Stimulated activated effector memory CD8-positive, alpha-beta T cell treated with anti-CD3 and anti-CD28 coated beads, Interleukin-12 subunit alpha, Interleukin-12 subunit beta, amount 100 ng/mL, for 72 hours (primary cell): ENCODE results near the gene CATSPER3.
A peak's percentile ranks its signal among the peaks of the same experiment; 100 is the strongest.

Experiments used
- ATAC-seq: fragments of 150-1000 bp; cut with Tn5 transposase; 2 replicates; pipeline ENCODE4 v1.10.0; 2021
- DNase-seq, 2 donors: peaks; one replicate each; pipeline ENCODE4 v3.0.0; 2021 to 2022; ENCODE audit warnings: low spot score in 2 of 2
- H3K27ac Mint-ChIP-seq: one replicate; pipeline ENCODE4 v1.8.0; 2022; ENCODE audit warnings: mild to moderate bottlenecking, mixed read lengths
- H3K36me3 Mint-ChIP-seq: one replicate; pipeline ENCODE4 v1.8.0; 2022; ENCODE audit warnings: mild to moderate bottlenecking, mixed read lengths
- H3K4me1 Mint-ChIP-seq: one replicate; pipeline ENCODE4 v1.8.0; 2022; ENCODE audit warnings: mixed read lengths
- H3K4me3 Mint-ChIP-seq: one replicate; pipeline ENCODE4 v1.8.0; 2022; ENCODE audit warnings: mild to moderate bottlenecking, mixed read lengths
- H3K9me3 Mint-ChIP-seq: one replicate; pipeline ENCODE4 v1.8.0; 2022; ENCODE audit warnings: mixed read lengths

Gene CATSPER3

GRCh38 chr5:135012951-135013391, 45.3 kb downstream of the CATSPER3 start:
- Mint-ChIP-seq H3K36me3 (no peaks in the 10 kb centered on the region), H3K4me1 (no peaks in the 10 kb centered on the region), H3K27ac (no peak overlapping the region), H3K4me3 (no peak overlapping the region), H3K9me3 (no peaks in the 10 kb centered on the region)
- ATAC-seq (no peak), DNase-seq (no peak)

- H3K36me3 Mint-ChIP-seq = no peaks in the 10 kb centered on the region
- DNase-seq = no peak
These were observed 45.7 kb downstream of the CATSPER3 start for GRCh38 chr5:135013445-135013844.

GRCh38 chr5:135013947-135014570, 46.4 kb downstream of the CATSPER3 start:
- Mint-ChIP-seq H3K4me3 (no peak overlapping the region), H3K4me1 (no peaks in the 10 kb centered on the region), H3K9me3 (no peaks in the 10 kb centered on the region), H3K27ac (peak overlapping the region; percentile 38), H3K36me3 (no peaks in the 10 kb centered on the region)
- ATAC-seq (no peak), DNase-seq (no peak)

More at GRCh38 chr5:135013445-135013844, 45.7 kb downstream of the CATSPER3 start:
- no peak overlapping the region for H3K4me3 Mint-ChIP-seq
- H3K9me3 Mint-ChIP-seq = no peaks in the 10 kb centered on the region
- peak overlapping the region; percentile 38 for H3K27ac Mint-ChIP-seq
- ATAC-seq = no peak
- H3K4me1 Mint-ChIP-seq = no peaks in the 10 kb centered on the region

GRCh38 chr5:135015942-135016341, 48.2 kb downstream of the CATSPER3 start:
- Mint-ChIP-seq H3K4me1 (no peaks in the 10 kb centered on the region), H3K4me3 (no peak overlapping the region), H3K27ac (no peak overlapping the region), H3K36me3 (no peaks in the 10 kb centered on the region), H3K9me3 (no peaks in the 10 kb centered on the region)
- ATAC-seq (no peak), DNase-seq (no peak)

GRCh38 chr5:135016861-135017290, 49.2 kb downstream of the CATSPER3 start:
- ATAC-seq (no peak), DNase-seq (no peak)
- Mint-ChIP-seq H3K27ac (no peak overlapping the region), H3K4me1 (no peaks in the 10 kb centered on the region), H3K36me3 (no peaks in the 10 kb centered on the region), H3K9me3 (no peaks in the 10 kb centered on the region), H3K4me3 (no peak overlapping the region)

GRCh38 chr5:135018457-135018856, 50.8 kb downstream of the CATSPER3 start:
- no peak overlapping the region for H3K27ac Mint-ChIP-seq
- no peak for DNase-seq
- no peak for ATAC-seq
- H3K4me3 Mint-ChIP-seq = no peak overlapping the region
- H3K9me3 Mint-ChIP-seq = no peaks in the 10 kb centered on the region
- no peaks in the 10 kb centered on the region for H3K4me1 Mint-ChIP-seq
- no peaks in the 10 kb centered on the region for H3K36me3 Mint-ChIP-seq

- Mint-ChIP-seq H3K27ac (no peak overlapping the region), H3K4me3 (no peak overlapping the region), H3K9me3 (no peaks in the 10 kb centered on the region), H3K36me3 (no peaks in the 10 kb centered on the region), H3K4me1 (no peaks in the 10 kb centered on the region)
- ATAC-seq = no peak
- DNase-seq = no peak
These were observed 51.6 kb downstream of the CATSPER3 start for GRCh38 chr5:135019314-135019713.

GRCh38 chr5:135020111-135020895, 52.6 kb downstream of the CATSPER3 start:
- Mint-ChIP-seq H3K9me3 (no peaks in the 10 kb centered on the region), H3K36me3 (no peaks in the 10 kb centered on the region)
- no peak for DNase-seq

GRCh38 chr5:135024956-135025729, 57.4 kb downstream of the CATSPER3 start:
- DNase-seq (no peak), ATAC-seq (no peak)
- no peak overlapping the region for H3K4me3 Mint-ChIP-seq
- H3K9me3 Mint-ChIP-seq = peaks cover 4% of the 10 kb centered on the region
- H3K27ac Mint-ChIP-seq = no peak overlapping the region
- peaks cover 8% of the 10 kb centered on the region for H3K4me1 Mint-ChIP-seq
- H3K36me3 Mint-ChIP-seq = peaks cover 6% of the 10 kb centered on the region

More at GRCh38 chr5:135020111-135020895, 52.6 kb downstream of the CATSPER3 start:
- no peak overlapping the region for H3K4me3 Mint-ChIP-seq
- H3K4me1 Mint-ChIP-seq = no peaks in the 10 kb centered on the region
- no peak for ATAC-seq
- no peak overlapping the region for H3K27ac Mint-ChIP-seq

- no peak for ATAC-seq
- Mint-ChIP-seq H3K4me3 (no peak overlapping the region), H3K36me3 (peaks cover 6% of the 10 kb centered on the region), H3K4me1 (peaks cover 16% of the 10 kb centered on the region), H3K27ac (no peak overlapping the region), H3K9me3 (peaks cover 4% of the 10 kb centered on the region)
- no peak for DNase-seq
These were observed 58.3 kb downstream of the CATSPER3 start for GRCh38 chr5:135025730-135026644.

GRCh38 chr5:135026645-135027265, 59.0 kb downstream of the CATSPER3 start:
- Mint-ChIP-seq H3K27ac (no peak overlapping the region), H3K9me3 (peaks cover 4% of the 10 kb centered on the region), H3K36me3 (peaks cover 6% of the 10 kb centered on the region), H3K4me1 (peaks cover 18% of the 10 kb centered on the region), H3K4me3 (no peak overlapping the region)
- no peak for ATAC-seq
- no peak for DNase-seq

- no peak overlapping the region for H3K27ac Mint-ChIP-seq
- ATAC-seq = no peak
These were observed 59.6 kb downstream of the CATSPER3 start for GRCh38 chr5:135027266-135027696.

GRCh38 chr5:135027697-135028615, 60.2 kb downstream of the CATSPER3 start:
- ATAC-seq (no peak), DNase-seq (no peak)
- peaks cover 19% of the 10 kb centered on the region for H3K4me1 Mint-ChIP-seq
- no peak overlapping the region for H3K4me3 Mint-ChIP-seq
- peaks cover 4% of the 10 kb centered on the region for H3K9me3 Mint-ChIP-seq
- peaks cover 6% of the 10 kb centered on the region for H3K36me3 Mint-ChIP-seq
- no peak overlapping the region for H3K27ac Mint-ChIP-seq

More at GRCh38 chr5:135027266-135027696, 59.6 kb downstream of the CATSPER3 start:
- peaks cover 6% of the 10 kb centered on the region for H3K36me3 Mint-ChIP-seq
- peaks cover 18% of the 10 kb centered on the region for H3K4me1 Mint-ChIP-seq
- no peak overlapping the region for H3K4me3 Mint-ChIP-seq
- no peak for DNase-seq
- H3K9me3 Mint-ChIP-seq = peaks cover 4% of the 10 kb centered on the region
